NCI-H524 treated with DMSO at 0.1 percent for 48 hours (cell line): Measurements from ENCODE around the gene SHD.
"Not testable (repeated sequence)": the region's sequence is repeated elsewhere in the genome, so short reads cannot be mapped to it uniquely, and the experiment has no call there.

Experiments
- DNase-seq: peaks from one replicate; lab custom pipeline; 2025; lab: John Stamatoyannopoulos, UW

Gene SHD

DNA sequence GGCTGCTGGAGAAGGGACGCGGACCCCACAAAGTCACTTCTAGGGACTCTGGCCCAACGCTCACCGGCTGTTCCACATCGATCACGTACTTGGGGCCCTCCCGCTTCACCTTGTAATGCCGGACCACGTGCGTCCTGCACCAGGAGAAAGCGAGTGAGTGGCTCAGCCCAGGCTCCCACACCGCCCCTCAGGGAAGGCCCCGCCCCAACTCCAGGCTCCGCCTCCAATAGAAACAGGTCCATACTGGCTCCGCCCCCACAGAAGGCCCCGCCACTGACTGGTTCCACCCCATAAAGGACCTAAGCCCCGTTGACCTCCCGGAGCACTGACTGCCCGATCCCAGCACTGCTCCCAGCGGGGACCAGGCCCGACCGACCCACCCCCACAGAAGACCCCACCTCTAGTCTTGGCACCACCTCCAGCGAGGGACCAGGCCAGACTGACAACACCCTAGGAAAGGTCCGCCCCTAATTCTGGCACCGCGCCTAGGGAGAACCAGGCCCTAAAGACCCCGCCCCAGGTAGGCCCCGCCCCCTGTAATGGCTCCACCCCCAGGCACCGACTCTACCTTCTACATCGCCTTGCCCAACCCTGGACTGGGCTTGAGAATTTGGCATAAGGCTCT lies 48.3 kb downstream of the SHD start:
- DNase-seq, result no peak

DNA sequence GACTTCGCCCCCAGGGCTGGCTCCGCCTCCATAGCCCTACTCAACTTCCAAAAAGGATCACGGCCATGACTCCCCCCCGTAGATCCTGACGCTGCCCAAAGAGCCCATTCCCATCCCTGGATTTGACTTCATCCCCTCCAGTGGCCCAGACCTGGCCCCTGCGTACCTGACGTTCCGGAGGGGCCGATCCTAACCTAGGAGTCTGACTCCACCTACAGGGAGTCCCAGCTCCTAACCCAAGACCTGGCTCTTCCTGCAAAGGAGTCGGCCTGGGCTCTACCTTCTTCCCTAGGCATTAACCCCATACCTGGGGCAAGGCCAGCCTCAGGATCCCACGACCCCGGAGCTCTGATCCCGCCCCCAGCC lies 48.8 kb downstream of the SHD start:
- DNase-seq, result no peak

DNA sequence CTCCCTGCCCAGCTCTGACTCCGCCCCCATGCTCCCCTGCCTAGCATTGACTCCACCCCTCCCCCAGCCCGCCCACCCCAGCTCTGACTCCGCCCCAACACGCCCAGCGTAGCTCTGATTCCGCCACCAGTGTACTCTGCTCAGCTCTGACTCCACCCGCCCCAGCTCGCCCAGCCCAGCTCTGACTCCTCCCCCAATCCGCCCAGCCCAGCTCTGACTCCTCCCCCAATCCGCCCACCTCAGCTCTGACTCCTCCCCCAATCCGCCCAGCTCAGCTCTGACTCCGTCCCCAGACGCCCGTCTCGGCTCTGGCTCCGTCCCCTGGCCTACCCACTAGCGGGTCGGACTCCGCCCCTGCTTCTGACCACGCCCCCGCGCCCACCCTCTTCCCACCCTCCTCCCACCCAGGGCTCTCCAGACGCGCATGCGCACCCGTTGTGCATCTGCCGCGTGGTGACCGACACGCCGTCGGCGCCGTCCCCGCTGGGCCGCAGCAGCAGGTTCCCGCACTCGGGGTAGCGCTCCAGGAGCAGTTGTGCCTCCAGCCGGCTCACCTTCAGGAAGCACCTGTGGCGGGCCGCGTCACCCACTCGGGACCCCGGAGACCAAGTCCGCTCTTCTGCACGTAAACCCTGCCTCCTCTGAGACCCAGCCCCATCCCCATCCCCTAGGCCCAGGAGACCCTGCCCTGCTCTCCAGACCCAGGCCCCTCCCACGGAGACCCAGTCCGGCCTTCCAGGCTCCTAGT lies 49.4 kb downstream of the SHD start:
- peak; percentile 89 for DNase-seq

DNA sequence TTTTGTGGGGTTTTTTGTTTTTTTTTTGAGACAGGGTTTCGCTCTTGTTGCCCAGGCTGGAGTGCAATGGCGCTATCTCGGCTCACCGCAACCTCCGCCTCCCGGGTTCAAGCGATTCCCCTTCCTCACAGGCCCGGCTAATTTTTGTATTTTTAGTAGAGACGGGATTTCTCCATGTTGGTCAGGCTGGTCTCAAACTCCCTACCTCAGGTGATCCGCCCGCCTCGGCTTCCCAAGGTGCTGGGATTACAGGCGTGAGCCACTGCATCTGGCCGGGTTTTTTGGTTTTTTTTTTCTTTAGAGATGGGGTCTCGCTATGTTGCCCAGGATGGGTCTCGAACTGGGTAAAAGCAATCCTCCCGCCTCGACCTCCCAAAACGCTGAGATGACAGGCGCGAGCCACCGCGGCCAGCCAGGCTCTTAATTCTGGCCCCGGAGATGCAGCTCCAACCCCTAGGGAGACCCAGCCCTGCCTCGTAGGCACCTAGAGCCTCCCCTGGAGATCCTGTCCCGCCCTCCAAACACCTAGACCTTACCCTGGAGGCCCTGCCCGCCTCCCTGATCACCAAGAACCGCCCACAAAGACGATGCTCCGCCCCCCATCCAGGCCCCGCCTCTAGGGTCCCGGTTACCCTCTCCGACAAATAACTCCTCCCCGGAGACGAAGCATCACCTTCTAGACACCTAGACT lies 50.1 kb downstream of the SHD start:
- not testable (repeated sequence) for DNase-seq

DNA sequence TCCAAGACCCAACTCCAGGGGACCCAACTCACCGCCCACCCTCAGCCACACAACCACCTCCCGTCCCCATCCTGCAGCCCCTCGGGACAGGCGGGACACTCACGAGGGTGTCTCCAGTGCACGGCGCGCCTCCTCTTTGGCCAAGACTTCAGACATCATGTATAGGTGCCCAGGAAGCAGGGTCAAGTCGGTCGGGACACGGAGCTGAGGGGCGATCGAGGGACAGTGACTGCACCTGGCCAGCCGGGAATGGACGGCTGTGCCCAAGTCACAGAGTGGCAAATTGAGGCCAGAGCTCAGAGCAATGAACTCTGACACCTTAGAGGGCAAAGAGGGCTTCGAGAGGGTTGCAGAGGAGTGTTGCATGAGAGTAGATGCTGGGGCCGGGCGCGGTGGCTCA lies 50.8 kb downstream of the SHD start:
- DNase-seq, result no peak

DNA sequence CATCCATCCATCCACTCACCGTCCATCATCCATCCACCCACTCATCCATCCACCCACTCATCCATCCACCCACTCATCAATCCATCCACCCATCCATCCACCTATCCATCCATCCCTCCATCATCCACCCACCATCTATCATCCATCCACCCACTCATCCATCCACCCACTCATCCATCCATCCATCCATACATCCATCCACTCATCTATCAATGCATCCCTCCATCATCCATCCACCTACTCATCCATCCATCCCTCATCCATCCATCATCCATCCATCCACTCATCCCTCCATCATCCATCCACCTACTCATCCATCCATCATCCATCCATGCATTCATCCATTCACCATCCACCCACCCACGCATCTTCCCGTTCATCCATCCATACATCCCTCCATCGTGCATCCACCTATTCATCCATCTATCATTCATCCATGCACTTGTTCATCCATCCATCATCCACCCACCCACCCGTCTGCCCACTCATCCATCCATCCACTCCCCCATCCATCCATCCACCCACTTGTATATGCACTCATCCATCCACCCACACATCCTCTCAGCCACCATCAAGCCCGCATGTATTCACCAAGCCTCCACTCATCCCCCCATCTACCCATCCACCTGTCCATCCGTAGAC lies 56.0 kb downstream of the SHD start:
- no peak for DNase-seq

DNA sequence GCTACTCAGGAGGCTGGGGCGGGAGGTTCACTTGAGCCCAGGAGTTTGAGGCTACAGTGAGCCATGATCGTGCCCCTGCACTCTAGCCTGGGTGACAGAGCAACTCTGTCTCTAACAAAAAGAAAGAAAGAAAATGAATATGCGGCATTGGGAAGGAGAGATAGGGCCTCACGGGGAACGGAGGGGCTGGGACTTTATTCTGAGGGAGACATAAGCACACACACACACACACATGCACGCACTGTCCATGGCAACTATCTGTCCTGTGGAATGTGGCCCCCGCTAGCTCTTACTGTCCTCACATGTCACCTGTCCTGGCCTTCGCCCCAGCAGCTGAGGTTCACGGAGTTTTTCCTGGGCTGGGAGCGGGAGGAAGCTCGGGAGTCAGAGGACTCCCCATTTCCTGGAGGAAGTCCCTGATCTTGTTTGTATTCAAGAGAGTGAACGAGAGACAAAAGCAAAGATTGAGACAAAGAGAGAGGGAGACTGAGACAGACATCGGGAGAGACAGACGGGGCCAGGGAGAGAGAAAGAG lies 58.9 kb downstream of the SHD start:
- DNase-seq, result no peak

DNA sequence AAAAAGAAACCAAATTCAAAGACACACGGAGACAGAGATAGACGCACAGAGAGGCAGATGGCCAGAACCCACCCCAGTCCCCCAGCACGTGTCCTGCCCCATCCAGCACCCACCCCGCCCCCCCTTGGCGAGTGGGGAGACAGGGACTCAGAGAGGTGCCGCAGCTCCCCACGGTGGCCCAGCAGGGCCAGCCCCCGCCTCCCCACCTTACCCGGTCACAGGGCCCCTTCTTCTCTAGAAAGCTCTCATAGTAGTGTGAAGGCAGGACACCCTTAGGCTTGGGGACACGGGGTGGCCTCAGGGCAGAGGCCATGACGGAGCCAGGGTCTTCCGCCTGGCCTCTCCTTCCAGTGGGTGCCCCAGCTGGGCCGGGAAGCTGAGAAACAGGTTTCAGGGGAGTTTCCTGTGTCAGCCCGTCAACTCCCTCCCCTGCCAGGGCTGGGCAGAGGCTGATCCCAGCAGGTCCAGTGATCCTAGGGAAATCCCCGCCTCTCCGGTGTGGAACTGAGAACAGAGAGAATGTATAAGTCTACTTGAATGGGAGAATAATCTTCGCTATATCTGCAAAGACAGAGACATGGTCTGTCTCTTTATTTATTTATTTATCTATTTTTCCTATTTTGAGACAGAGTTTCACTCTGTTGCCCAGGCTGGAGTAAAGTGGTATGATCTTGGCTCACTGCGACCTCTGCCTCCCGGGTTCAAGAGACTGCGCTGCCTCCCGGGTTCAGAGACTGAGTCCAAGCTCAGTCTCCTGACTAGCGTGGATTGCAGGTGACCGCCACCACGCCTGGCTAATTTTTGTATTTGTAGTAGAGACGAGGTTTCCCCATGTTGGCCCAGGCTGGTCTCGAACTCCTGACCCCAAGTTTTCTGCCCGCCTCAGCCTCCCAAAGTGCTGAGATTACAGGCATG lies 59.6 kb downstream of the SHD start, which contains the start of gene STAP2:
TSS of gene STAP2 (minus strand) at position 387 of the 915 bp plus-strand sequence. CDS start at position 313, 74 bp downstream.
- no peak for DNase-seq
